ENCODE measurements around the gene PXDC1.

DNA sequence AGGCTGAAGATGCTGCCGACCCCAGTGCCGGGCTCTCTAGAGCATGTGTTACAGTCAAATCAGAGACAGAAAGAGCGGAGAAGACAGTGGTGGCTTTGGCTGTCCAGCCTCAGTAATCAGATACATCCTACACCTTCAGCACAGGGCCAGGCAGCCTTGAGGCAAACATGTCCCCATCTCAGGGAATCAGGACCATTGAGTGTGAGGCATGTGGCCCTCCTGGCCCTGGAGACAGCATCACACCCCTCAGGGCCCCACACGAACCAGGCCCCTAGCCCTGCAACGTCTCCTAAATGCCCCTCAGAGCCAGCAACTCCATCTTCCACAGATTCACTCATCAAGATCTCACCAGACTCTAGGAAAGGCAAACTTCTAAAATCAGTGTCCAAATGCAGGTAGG lies 24.5 kb downstream of the PXDC1 start:
- TF ChIP-seq, protein P1, sequence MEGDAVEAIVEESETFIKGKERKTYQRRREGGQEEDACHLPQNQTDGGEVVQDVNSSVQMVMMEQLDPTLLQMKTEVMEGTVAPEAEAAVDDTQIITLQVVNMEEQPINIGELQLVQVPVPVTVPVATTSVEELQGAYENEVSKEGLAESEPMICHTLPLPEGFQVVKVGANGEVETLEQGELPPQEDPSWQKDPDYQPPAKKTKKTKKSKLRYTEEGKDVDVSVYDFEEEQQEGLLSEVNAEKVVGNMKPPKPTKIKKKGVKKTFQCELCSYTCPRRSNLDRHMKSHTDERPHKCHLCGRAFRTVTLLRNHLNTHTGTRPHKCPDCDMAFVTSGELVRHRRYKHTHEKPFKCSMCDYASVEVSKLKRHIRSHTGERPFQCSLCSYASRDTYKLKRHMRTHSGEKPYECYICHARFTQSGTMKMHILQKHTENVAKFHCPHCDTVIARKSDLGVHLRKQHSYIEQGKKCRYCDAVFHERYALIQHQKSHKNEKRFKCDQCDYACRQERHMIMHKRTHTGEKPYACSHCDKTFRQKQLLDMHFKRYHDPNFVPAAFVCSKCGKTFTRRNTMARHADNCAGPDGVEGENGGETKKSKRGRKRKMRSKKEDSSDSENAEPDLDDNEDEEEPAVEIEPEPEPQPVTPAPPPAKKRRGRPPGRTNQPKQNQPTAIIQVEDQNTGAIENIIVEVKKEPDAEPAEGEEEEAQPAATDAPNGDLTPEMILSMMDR (IDR thresholded peaks at IDR 0.05; ENCODE audit: extremely low read depth in 1 of 2, insufficient read depth in 1 of 2, low read depth in 1 of 2, low read length in 2 of 2), result no peak
- TF ChIP-seq POLR2A (IDR thresholded peaks at IDR 0.05; ENCODE audit: low read depth, low read length) (peak; percentile 26), POLR2AphosphoS5 (IDR thresholded peaks at IDR 0.05; ENCODE audit: insufficient read depth, low read depth, low read length) (no peak)
- TF ChIP-seq, protein P2, sequence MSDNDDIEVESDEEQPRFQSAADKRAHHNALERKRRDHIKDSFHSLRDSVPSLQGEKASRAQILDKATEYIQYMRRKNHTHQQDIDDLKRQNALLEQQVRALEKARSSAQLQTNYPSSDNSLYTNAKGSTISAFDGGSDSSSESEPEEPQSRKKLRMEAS (IDR thresholded peaks at IDR 0.05; ENCODE audit: insufficient read depth, insufficient read length), result no peak

Measured in endothelial cell of umbilical vein (primary cell).